GM19452 (cell line): ENCODE measurements around the gene NLGN1.

Experiments used
- ATAC-seq: cut with Tn5 transposase; IDR thresholded peaks from one replicate; pipeline ENCODE4 v1.9.1; 2021; ENCODE audit not compliant: unreplicated experiment

NLGN1 gene

DNA sequence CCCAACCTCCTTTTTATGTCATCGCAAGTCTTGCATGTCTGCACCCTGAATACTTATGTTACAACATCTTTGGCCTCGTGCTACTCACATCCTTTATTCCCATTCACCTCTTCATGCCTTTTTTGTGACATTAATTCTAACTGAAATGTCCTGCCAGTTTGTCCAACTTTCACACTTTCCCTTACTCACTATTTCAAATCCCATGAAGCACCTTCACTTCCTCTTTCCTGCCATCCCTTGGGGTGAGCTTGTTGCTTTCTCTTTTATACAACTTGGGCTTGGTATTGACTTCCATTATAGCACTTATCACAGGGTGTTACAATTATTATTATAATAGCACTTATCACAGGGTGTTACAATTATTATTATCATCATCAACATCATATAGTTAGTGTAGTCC is 496.3 kb downstream of the NLGN1 start:
- no peak for ATAC-seq

DNA sequence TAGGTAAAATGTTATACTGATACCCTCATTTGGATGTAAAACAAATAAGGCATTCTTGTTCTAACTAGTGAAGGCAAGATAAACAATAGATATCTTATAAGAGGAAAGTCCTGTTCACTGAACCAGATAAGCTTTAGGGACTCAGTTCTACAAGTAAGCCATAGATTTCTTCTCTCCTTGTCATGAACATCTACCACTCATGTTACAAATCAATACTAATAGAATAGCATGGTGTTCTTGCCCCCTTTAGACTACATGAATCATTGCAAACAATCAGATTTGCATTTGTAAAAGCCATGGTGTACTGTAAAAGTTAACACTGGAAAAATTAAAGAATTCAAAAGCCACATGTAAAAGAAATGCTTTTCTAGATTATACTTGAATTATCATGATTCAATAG is 500.1 kb downstream of the NLGN1 start:
- no peak for ATAC-seq

DNA sequence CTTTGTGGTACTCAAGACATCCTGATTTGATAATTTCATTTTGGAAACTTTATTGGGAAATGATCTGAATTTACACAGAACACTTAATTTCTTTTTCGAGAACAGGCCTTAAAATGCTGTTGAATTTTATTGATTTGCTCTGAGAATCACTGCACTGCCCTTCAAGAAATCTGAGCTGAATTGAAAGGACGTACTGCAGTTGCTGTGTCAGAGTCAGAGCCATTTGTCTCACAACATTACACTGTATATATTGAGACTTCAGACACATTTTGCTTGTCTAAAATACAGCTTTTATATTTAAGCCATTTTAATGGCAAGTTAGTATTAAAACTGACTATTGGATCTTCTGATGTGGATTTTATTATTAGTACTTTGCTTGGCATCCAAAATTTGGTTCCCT is 504.1 kb downstream of the NLGN1 start:
- no peak for ATAC-seq

DNA sequence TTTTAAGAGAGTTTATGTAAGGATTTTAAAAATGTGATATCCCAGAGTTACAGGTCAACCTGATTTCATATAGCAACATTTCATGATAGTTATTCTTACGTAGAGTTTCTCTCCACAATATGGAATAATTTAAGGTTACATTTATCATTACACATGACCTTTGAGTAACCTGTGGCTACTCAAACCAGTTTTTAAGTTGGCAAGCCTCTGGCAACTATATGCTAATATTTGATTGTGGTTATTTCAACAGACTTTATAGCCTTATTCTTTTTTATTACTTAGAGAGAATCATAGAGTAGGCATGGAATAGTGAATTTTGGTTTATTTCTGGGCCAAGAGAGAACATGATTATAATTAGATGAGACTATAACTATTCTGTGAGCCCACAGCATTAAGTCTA is 504.9 kb downstream of the NLGN1 start:
- ATAC-seq, result no peak

DNA sequence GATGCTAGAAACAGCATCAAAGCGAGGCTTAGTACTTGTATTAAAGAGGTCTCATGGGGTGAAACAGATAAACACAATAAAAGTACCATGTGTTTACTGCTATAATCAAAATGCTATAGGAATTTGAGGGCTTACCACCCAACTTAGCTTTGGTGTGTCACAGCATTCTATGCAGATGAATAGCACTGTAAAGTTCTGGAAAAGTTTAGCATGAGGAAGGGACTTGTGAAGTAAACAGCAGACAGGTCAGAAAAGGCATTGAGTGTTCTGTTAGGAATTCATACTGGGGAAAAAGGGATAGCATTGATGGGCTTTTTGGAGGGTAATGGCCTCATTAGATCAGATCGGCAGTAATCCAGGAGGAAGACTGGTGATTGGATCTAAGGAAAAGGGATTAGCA is 505.3 kb downstream of the NLGN1 start:
- no peak for ATAC-seq

DNA sequence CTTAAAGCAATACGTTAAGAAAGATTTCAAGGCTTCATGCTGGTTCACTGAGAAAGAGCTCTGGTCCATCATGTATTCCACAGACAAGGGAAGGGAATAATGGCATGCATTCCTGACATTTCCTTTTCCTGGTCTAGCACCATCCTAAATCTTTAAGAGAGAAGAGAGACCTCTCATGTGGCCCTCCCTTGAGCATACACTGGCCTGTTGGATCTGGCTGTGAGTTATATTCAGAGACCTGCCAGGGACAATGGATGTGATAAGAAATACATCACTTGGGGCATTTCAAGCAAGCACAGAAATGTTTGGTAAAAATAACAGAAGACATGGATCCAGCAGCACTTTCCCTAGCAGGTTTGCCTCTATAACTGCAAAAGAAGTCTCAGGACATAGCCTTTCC is 507.8 kb downstream of the NLGN1 start:
- ATAC-seq, result no peak

DNA sequence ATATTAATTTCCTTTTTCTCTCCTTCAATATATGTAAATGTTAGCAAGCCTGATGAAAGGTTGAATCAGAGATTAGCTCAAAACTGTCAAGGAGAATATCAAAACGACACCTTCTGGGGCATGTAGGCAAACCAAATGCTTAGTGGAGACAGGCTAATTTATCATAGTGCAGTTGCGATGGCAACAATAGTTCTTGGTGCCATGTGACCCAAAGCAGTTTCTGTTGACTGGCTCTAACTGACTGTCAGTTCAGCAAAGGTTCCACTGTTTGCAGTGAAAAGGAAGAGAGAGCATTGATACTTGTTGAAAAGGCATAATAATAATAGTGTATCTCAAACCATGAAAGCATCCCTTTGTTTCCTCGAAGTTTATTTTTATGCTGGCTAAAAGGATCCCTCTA is 513.9 kb downstream of the NLGN1 start:
- ATAC-seq, result no peak

DNA sequence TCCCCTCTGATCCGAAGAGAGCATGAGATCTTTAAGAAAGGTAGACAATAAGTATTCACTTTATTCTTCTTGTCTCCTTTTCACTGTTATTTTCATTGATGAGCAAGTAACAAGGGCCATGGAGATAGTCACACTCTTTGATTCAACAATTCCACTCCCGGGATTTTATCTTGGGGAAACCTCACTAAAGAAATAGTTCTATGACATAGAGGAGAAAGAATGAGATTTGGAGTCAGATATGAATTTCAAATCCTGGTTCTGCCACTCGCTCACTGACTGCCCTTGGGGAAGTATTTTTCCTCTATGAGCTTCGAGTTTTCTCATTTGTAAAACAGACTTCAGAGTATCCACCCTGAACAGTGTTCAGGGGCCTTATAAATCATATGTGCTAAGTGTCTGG is 514.6 kb downstream of the NLGN1 start:
- ATAC-seq, result no peak

DNA sequence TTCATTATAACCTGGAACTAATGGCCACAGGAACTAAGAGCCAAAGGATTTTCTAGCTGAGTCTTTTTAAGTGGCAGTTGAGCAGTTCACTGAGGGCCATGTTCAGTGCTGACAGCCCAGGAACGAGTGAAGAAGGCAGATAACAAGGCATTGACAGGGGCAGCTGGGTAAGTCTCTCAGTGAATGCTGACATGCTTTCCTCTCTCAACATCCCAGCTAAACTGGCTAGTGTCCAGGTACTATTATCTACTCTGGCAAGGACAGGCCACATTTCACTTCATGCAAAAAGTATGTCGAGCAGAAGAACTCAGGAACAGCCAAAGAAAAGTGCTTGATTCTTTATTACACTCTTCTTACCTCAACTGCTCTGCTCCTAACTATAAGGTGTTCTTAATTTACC is 515.9 kb downstream of the NLGN1 start:
- ATAC-seq, result no peak

DNA sequence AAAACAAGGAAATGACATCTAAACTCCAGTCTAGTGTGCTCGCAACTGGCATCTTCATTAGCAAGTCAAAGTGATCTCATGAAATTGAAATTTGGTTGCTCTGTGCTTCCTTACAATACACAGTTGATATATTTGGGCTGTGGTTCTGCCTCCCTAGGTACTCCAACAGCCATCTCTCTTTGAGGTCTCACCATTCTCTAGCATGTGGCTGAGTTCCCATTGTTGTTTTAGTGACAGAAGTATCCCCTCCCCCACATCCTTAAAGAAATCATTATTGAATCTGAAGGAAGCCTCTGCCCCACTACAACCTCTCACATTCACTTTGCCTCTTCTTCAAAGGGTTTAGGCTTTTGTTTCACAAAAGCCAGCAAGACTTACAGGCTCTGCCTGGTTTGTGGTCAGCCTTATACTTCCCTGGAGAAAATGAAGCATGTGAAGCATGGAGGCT is 516.5 kb downstream of the NLGN1 start:
- no peak for ATAC-seq

DNA sequence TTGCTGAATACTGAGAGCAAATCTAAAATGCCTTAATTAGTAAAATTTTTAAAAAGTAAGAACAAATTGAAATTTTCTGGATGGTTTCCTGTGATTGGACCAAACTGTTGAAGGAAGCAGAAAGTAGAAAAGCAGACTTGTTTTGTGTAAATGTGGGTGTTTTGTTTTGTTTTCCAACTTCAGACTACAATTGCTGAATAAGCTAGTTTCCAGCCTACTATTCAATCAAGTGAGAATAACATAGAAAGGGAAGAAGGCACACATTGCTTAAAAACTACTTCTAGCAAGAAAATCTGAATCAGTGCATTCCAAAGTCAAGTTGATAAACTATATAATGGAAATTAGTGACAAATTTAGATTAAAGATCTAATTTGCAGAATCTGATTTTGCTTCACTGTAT is 519.3 kb downstream of the NLGN1 start:
- no peak for ATAC-seq

DNA sequence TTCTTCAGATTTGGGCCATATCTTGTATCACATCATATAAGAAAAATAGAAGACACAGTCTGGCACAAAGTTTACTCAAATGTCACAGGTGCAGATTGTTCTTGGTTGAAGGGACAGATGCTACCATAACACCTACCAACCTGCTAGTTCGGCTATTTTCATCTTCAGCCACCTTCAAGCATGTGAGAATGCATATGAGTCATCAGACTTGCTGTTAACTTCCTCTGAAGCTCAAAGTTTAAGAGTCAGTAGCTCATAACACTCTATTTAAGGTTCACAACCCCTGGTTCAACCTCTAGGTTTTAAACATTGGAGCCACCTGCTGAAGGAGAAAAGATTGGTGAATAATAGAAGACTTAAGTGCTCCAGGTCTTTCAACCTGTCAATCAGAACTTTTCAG is 522.8 kb downstream of the NLGN1 start:
- ATAC-seq, result no peak

DNA sequence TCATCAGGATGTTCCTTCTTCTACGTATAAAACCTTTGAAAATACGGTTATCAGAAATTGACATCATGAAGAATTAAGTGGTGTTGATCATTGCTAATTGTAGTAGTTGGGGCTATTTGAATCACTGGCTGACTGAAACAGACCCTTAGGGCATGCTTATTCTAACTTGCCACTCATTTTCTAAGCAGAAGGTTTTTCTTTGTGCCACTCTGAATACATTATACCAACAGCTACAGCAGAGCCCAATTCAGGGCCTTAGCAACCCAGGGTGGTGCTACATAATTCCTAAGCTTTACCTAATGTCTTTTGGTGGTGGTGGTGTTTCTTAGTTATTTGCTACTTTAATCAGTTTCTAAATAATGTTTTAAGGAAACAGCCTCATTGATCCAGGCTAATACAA is 524.2 kb downstream of the NLGN1 start:
- no peak for ATAC-seq

DNA sequence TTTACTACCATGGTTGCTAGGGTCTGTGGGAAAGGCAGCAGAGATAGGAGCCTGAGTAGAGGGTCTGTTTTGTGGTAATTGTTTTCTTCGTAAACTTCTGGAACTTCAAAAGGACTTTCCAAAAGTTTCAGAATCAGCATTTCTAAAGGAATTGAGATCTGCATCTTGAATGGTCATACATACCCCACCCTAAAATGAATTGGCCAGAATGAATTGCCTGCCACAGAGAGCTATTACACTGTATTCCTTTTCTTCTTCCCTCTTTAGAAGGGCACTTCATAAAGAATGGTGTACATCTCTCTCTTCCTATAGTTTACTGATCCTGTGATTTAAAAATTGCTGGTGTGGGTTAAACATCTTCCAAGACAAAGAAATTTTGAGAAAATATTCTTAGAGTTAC is 525.7 kb downstream of the NLGN1 start:
- ATAC-seq, result no peak

DNA sequence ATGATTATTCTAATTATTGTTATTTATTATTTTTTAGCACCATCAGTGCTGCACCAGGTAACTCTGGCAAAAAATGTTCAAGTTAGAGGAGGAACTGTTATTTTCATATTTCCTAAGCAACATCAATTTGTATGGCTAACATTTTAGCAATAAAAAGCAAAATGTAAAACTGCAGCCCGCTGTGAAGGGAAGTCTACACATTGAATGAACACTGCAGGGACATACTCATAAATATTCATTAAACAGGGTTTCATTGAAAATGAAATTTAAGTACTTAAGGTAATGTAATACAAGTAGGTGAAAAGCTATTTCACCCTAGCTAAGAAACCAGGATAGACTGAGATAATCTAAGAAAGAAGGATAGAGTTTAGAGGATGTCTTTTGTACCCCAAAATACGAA is 532.7 kb downstream of the NLGN1 start:
- no peak for ATAC-seq

DNA sequence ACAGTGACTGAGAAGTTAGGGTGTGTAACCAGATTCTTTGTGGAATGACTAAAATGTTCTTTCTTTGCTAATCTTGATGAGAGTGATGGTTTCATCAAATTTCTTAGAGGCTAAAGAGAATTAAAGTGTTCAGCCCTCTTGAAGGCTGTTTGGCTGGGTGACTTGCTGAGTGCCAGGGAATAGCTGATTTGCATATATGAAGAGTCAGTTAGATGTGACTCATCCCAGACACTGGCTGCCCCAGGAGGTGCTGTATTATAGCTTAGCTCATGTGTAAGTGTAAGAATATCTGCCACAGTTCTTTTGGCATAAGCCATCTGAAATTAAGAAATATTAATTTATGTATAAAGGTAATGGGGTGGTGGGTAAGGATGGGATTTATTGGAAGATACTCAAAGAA is 535.1 kb downstream of the NLGN1 start:
- ATAC-seq, result no peak

DNA sequence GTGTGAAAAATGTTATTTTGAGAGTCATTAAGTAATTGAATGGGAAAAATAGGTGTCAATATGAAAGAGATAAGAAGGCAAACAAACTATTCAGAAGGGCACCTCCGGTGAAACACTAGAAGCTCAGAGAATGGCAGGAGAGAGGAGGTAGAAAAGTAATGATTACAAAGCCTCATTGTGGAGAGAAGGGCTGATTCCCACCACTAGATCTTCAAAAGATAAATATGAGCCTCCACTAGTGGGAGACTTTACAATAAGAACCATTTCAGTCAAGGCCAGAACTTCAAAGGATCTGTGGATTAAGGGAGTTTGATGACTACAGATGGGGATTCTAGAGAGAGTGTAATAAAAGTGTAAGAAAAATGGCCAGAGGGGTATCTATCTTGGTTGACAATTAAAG is 535.6 kb downstream of the NLGN1 start:
- no peak for ATAC-seq

DNA sequence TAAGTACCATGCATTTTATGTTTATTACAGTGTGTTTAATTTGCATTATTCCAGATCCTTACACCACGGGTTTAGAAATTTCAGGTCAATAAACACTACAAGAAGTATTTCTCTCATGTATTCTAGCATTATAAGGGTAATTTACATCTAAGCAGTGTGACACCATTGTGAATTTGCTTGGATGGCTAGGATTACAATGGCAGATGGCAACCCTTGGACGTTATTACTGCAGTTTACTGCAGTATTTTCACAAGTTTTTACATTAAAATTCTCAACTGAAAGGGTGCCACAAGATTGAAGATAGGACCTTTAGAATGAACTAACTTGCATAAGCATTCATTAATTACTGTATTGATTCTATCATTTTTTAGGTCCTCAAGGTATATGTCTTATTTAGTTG is 538.8 kb downstream of the NLGN1 start:
- ATAC-seq, result no peak

DNA sequence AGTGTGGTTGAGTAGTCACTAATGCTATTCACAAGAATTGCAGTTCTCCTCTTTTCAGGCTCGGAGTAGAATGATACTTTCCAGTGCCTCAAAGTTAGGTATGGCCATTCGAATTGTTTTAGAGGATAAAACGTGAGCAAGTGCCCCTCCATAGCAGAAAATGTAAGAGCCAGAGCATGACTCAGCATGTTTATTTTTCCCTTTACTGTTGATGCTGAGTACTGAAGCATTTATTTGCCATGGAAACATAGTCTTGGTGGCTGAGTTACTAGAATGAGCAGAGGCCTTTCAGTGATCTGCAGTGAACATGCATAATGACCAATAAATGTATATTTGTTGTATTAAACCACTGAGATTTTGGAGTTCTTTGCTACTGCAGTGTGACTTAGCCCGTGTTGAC is 540.6 kb downstream of the NLGN1 start:
- no peak for ATAC-seq

DNA sequence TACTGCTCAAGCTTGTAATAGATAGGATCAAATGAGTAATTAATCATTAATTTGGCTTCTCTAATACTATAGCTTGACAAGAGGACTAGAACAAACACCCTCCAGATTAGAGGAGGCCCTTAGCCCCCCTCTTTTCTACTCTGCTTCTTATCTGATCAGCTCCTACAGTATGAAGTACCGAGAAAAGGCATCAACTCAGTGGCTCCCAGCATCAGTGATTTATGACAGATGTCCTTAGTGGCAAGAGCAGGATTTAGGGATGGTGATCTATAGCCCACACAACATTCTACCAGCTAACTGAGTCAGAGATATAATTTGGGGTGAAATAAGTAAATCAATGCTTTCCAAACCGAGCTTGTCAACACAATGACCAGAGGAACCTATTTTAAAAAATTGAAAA is 541.1 kb downstream of the NLGN1 start:
- ATAC-seq, result no peak

DNA sequence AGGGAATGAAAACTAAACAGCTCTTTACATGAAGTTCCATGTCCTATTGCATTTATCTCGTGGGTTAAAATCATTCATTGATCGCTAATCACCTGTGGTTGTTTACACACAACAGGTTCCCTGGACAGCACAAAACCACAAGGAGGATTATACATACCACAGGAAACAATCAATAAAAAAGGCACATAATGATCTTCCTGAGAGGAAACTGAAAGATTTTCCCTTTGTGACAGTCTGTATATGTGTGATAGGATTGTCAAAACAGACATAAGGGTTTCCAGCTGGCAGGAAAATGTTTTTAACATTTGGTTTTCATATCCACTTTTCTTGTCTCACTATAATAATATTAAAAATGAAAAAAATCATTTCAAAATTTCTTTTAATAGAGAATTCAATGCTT is 541.8 kb downstream of the NLGN1 start:
- ATAC-seq, result no peak

DNA sequence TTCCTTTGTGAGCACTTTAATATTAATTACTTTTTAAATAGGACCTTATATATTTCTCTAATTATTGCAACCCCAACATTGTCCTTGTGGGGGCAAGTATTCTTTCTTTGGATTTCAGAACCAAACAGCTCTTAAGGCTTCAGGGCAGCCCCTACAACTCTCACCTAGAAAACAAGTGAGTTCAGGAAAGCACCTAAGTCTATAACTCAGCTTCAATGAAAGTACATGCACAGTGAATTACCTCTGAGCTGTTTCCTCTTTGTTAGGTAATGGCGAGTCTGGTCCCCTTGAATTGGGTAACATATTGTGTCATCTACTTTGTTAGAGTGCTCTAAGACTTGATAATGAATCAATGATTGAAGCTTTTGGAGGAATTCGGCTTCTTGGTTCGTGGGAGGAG is 545.7 kb downstream of the NLGN1 start:
- no peak for ATAC-seq

DNA sequence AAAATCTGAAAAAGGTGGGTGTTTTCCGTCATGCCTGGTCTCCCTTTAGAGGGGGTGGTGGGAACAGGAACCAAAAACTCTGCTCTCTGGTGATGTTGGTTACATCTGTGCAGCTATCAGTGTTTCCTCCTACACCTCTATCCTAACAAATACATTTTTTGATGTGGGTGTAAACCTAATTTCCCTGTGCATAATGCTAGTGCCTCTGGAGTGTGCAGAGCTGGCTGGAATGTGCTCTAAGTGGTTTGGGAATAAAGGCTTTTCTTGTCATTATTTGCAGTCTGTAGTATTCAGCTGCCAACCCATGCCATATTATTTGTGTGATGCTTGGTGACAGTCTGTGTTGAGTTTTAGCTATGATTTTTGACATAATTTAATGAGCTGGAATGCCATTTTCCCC is 547.6 kb downstream of the NLGN1 start:
- no peak for ATAC-seq

DNA sequence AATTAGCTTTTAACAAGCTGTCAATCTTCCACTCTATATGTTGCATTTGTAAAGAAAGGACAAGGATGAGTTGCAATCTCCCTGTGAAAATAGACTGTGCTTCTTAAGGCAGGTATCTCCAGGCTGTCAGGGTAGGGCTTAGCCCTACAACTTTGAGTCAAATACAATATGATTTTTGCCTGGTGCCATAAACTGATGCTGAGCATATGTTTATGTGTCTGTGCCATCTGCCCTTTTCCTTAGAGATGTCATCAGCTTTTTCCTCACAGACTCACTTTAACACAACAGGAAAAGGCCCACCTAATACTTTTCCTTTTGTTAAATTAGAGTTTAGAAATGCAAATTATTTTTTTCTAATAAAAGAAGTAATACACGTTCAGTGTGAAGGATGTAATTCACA is 548.3 kb downstream of the NLGN1 start:
- no peak for ATAC-seq
